ENCODE data around the gene KRT76. TPM values are rescaled to one million over a fixed set of nuclear protein-coding genes. Genes with fewer than 3 reads are reported as not detected.

Gene KRT76
- polyA plus RNA-seq, 1 donor (not counting 4 experiments of a cell fraction or from before 2014, with no cell fraction given): not detected

DNA sequence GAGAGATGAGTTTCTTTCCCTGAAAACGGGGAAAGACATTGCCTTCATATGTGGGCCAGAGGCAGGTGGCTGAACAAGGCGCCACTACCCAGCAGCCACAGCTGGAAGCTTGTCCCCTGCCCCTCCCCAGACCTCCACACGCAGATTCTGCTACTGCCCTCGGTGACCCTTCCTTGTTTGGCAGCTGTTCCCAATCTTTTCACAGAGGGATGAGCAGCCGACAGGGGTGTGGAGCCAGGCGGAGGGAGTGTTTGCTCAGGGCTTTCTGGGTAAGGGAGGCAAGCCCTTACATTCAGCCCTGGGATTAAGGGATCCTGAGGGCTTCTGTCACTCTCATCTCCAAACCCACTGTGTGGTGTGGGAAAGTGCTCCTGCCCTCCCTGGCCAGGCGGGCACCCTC lies 41.2 kb upstream of the KRT76 start:
- H3K9me3 ChIP-seq (ENCODE audit: control insufficient read depth, low read depth, low read length): no peaks in the 10 kb centered on the region
- no peak for TF ChIP-seq EZH2 (IDR thresholded peaks at IDR 0.05; ENCODE audit: low read length)
- TF ChIP-seq, protein P1, sequence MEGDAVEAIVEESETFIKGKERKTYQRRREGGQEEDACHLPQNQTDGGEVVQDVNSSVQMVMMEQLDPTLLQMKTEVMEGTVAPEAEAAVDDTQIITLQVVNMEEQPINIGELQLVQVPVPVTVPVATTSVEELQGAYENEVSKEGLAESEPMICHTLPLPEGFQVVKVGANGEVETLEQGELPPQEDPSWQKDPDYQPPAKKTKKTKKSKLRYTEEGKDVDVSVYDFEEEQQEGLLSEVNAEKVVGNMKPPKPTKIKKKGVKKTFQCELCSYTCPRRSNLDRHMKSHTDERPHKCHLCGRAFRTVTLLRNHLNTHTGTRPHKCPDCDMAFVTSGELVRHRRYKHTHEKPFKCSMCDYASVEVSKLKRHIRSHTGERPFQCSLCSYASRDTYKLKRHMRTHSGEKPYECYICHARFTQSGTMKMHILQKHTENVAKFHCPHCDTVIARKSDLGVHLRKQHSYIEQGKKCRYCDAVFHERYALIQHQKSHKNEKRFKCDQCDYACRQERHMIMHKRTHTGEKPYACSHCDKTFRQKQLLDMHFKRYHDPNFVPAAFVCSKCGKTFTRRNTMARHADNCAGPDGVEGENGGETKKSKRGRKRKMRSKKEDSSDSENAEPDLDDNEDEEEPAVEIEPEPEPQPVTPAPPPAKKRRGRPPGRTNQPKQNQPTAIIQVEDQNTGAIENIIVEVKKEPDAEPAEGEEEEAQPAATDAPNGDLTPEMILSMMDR (optimal IDR thresholded peaks at IDR 0.05 in 1 of 3, IDR thresholded peaks at IDR 0.05 in 1 of 3, conservative IDR thresholded peaks at IDR 0.05 in 1 of 3; ENCODE audit: extremely low read depth in 1 of 3, insufficient read depth in 2 of 3, low read length in 3 of 3): no peak
- no peaks in the 10 kb centered on the region for H3K36me3 ChIP-seq (ENCODE audit: control insufficient read depth in 2 of 2, extremely low read depth in 1 of 2, insufficient read depth in 2 of 2, low read length in 2 of 2)
- H3K9me1 ChIP-seq (ENCODE audit: control insufficient read depth, extremely low read depth, insufficient read depth, low read length): no peaks in the 10 kb centered on the region
- no peaks in the 10 kb centered on the region for H3K4me1 ChIP-seq (ENCODE audit: control insufficient read depth, extremely low read depth, insufficient read depth, low read length)
- dilution Hi-C loops (cut with MboI; ENCODE audit: extremely low pct_ligation_motif_present, low sequenced_read_pairs): no loop called here
- H3K9ac ChIP-seq (ENCODE audit: control insufficient read depth, extremely low read depth, insufficient read depth, low read length): no peak overlapping the region
- no peak overlapping the region for H2AFZ ChIP-seq (ENCODE audit: control insufficient read depth, low read length)
- no peak for DNase-seq (ENCODE audit: low read depth, low spot score)
- no peak for FAIRE-seq
- H4K20me1 ChIP-seq (ENCODE audit: control insufficient read depth, extremely low read depth, insufficient read depth, low read length): peaks cover 4% of the 10 kb centered on the region
- H3K27me3 ChIP-seq (ENCODE audit: control insufficient read depth, extremely low read depth, insufficient read depth, low read length): peaks cover 35% of the 10 kb centered on the region
- no peaks in the 10 kb centered on the region for H3K79me2 ChIP-seq (ENCODE audit: control insufficient read depth, insufficient read depth, low read length)
- no peak overlapping the region for H3K27ac ChIP-seq (ENCODE audit: control insufficient read depth, insufficient read depth, low read length)
- H3K4me3 ChIP-seq (ENCODE audit: control insufficient read depth in 2 of 3, extremely low read depth in 1 of 3, insufficient read depth in 2 of 3, low read depth in 1 of 3, low read length in 3 of 3): no peak overlapping the region
- H3K4me2 ChIP-seq (ENCODE audit: control insufficient read depth, extremely low read depth, insufficient read depth, low read depth, low read length): no peak overlapping the region

GRCh38 chr12:52817699-52818238 lies 40.6 kb upstream of the KRT76 start:
- Histone ChIP-seq H4K20me1 (ENCODE audit: control insufficient read depth, extremely low read depth, insufficient read depth, low read length) (peaks cover 4% of the 10 kb centered on the region), H3K4me1 (ENCODE audit: control insufficient read depth, extremely low read depth, insufficient read depth, low read length) (no peaks in the 10 kb centered on the region), H3K9me3 (ENCODE audit: control insufficient read depth, low read depth, low read length) (no peaks in the 10 kb centered on the region), H2AFZ (ENCODE audit: control insufficient read depth, low read length) (no peak overlapping the region), H3K36me3 (ENCODE audit: control insufficient read depth in 2 of 2, extremely low read depth in 1 of 2, insufficient read depth in 2 of 2, low read length in 2 of 2) (no peaks in the 10 kb centered on the region), H3K4me3 (ENCODE audit: control insufficient read depth in 2 of 3, extremely low read depth in 1 of 3, insufficient read depth in 2 of 3, low read depth in 1 of 3, low read length in 3 of 3) (no peak overlapping the region), H3K27ac (ENCODE audit: control insufficient read depth, insufficient read depth, low read length) (no peak overlapping the region), H3K4me2 (ENCODE audit: control insufficient read depth, extremely low read depth, insufficient read depth, low read depth, low read length) (no peak overlapping the region), H3K9me1 (ENCODE audit: control insufficient read depth, extremely low read depth, insufficient read depth, low read length) (no peaks in the 10 kb centered on the region), H3K79me2 (ENCODE audit: control insufficient read depth, insufficient read depth, low read length) (no peaks in the 10 kb centered on the region), H3K9ac (ENCODE audit: control insufficient read depth, extremely low read depth, insufficient read depth, low read length) (no peak overlapping the region), H3K27me3 (ENCODE audit: control insufficient read depth, extremely low read depth, insufficient read depth, low read length) (peaks cover 37% of the 10 kb centered on the region)
- dilution Hi-C loops (cut with MboI; ENCODE audit: extremely low pct_ligation_motif_present, low sequenced_read_pairs): no loop called here
- no peak for FAIRE-seq
- no peak for TF ChIP-seq EZH2 (IDR thresholded peaks at IDR 0.05; ENCODE audit: low read length)
- TF ChIP-seq, protein P1 (optimal IDR thresholded peaks at IDR 0.05 in 1 of 3, IDR thresholded peaks at IDR 0.05 in 1 of 3, conservative IDR thresholded peaks at IDR 0.05 in 1 of 3; ENCODE audit: extremely low read depth in 1 of 3, insufficient read depth in 2 of 3, low read length in 3 of 3): no peak
- no peak for DNase-seq (ENCODE audit: low read depth, low spot score)
